Measurements from ENCODE around the gene LRRK1.

Gene LRRK1

GRCh38 chr15:101078669-101079323 is 159.6 kb downstream of the LRRK1 start:
- DNase-seq (ENCODE audit: low spot score): no peak
- in situ Hi-C loops (cut with MboI; ENCODE audit: low sequenced_read_pairs, unreplicated experiment): no loop called here
- no peak for TF ChIP-seq CTCF (IDR thresholded peaks at IDR 0.05; ENCODE audit: borderline replicate concordance, control extremely low read depth, extremely low read depth, insufficient read depth, missing control alignments)

DNA sequence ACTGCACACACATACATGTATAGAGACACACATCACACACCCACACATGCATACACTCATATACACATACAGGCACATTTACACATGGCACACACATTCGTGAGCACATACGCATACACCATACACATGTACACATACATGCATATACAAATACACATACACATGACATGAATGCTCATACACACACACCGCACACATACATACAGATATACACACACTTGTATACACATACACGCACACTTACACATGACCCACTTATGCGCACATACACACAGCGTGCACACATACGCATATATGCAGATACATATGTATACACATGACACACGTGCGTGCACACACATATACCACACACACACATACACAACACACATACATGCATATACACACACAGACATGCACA is 162.7 kb downstream of the LRRK1 start:
- TF ChIP-seq CTCF (IDR thresholded peaks at IDR 0.05; ENCODE audit: borderline replicate concordance, control extremely low read depth, extremely low read depth, insufficient read depth, missing control alignments): no peak

DNA sequence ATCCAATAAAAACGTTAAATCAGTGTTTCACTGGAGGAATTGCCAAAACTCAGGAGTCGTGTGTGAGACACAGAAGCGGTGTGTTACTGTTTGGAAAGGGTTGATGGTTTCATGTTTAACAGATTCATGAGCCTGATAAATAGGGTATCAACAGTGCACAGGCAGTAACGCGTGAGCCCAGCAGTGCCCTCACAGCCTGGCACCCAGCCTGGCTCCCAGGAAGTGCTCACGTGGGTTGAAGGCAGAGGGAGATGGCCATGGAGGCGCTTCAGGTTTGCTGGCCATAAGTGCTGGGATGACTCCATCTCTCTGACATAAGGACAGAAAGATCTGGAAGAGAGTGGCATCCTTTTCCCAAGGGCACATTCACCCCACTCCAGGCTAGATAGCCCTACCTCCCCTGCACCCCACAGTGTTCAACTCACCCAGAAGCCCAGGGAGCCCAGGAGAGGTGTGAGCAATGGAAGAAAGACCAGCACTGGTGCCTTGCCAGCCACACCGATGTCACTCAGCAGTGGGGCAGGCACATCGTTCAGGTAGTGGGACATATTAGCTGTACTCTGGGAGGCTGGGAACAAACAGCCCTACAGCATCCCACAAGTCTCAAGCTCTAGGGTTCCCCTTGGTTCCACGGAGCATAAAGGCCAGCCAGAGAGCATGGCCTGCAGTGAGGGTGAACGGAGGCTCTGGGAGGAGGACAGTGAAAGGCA is 164.3 kb downstream of the LRRK1 start:
- no peak for DNase-seq (ENCODE audit: low spot score)
- TF ChIP-seq CTCF (IDR thresholded peaks at IDR 0.05; ENCODE audit: borderline replicate concordance, control extremely low read depth, extremely low read depth, insufficient read depth, missing control alignments): no peak
- in situ Hi-C loops (cut with MboI; ENCODE audit: low sequenced_read_pairs, unreplicated experiment): no loop called here

More for the DNA sequence above, 162.7 kb downstream of the LRRK1 start:
- in situ Hi-C loops (cut with MboI; ENCODE audit: low sequenced_read_pairs, unreplicated experiment): no loop called here
- DNase-seq (ENCODE audit: low spot score): no peak

DNA sequence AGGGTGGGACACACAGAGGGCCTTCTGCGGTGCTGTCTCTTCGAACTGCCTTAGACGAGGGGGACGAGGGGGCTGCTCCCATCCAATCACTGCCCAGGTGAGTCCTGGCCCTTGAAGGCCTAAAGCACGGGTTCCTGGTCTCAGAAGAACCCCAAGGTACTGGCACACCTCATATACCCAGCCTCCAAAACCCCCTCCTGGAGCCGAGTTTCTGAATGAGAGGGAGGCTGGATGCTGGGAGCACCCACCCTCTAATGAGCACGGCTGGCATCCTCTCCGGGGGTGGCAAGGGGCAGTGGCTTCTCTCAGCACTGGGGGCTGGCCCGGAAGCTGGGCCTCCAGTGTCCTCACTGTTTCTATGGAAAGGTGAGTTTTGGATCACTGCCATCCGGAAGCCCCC is 165.6 kb downstream of the LRRK1 start:
- in situ Hi-C loops (cut with MboI; ENCODE audit: low sequenced_read_pairs, unreplicated experiment): loop anchor here (5.0 kb wide), 1 partner anchor 178 kb away; no protein-coding TSS in a partner anchor
- DNase-seq (ENCODE audit: low spot score): no peak
- TF ChIP-seq CTCF (IDR thresholded peaks at IDR 0.05; ENCODE audit: borderline replicate concordance, control extremely low read depth, extremely low read depth, insufficient read depth, missing control alignments): no peak

GRCh38 chr15:101085311-101085700 is 166.1 kb downstream of the LRRK1 start:
- no peak for DNase-seq (ENCODE audit: low spot score)
- TF ChIP-seq CTCF (IDR thresholded peaks at IDR 0.05; ENCODE audit: borderline replicate concordance, control extremely low read depth, extremely low read depth, insufficient read depth, missing control alignments): no peak
- in situ Hi-C loops (cut with MboI; ENCODE audit: low sequenced_read_pairs, unreplicated experiment): loop anchor here (5.0 kb wide), 1 partner anchor 177 kb away; no protein-coding TSS in a partner anchor

GRCh38 chr15:101086394-101087171 is 167.4 kb downstream of the LRRK1 start:
- in situ Hi-C loops (cut with MboI; ENCODE audit: low sequenced_read_pairs, unreplicated experiment): loop anchor here (5.0 kb wide), 1 partner anchor 176 kb away; no protein-coding TSS in a partner anchor
- TF ChIP-seq CTCF (IDR thresholded peaks at IDR 0.05; ENCODE audit: borderline replicate concordance, control extremely low read depth, extremely low read depth, insufficient read depth, missing control alignments): no peak
- DNase-seq (ENCODE audit: low spot score): no peak

Measured in GM13976 (cell line).